ENCODE results near the gene RNF212.

Gene RNF212

GRCh38 chr4:1084796-1085403, 28.5 kb downstream of the RNF212 start:
- H2BK15ac ChIP-seq (replicated peaks; ENCODE audit: low read depth): no peak overlapping the region
- no peaks in the 10 kb centered on the region for H3K4me1 ChIP-seq (ENCODE audit: control insufficient read depth, low read depth, low read length)
- no peak overlapping the region for H3K4me2 ChIP-seq (ENCODE audit: low read length)
- no peak overlapping the region for H3K9ac ChIP-seq (ENCODE audit: low read length)
- no peak overlapping the region for H2AK5ac ChIP-seq (ENCODE audit: low read length)
- no peak overlapping the region for H2BK120ac ChIP-seq (ENCODE audit: low read depth, low read length)
- H3K4me3 ChIP-seq (ENCODE audit: low read length): no peak overlapping the region
- H3K36me3 ChIP-seq (ENCODE audit: control insufficient read depth, insufficient read depth, low read length): no peaks in the 10 kb centered on the region
- H3K18ac ChIP-seq (ENCODE audit: low read length): no peak overlapping the region
- no peak overlapping the region for H3K4ac ChIP-seq (ENCODE audit: low read depth, low read length)
- H2BK5ac ChIP-seq (ENCODE audit: low read length): no peak overlapping the region
- no peak overlapping the region for H3K27ac ChIP-seq (ENCODE audit: low read depth, low read length)
- H3K79me2 ChIP-seq (ENCODE audit: control insufficient read depth, insufficient read depth, low read length): no peaks in the 10 kb centered on the region
- H4K5ac ChIP-seq (ENCODE audit: low read length): no peak overlapping the region
- no peak overlapping the region for H4K8ac ChIP-seq (ENCODE audit: low read depth, low read length)
- H3K23ac ChIP-seq (ENCODE audit: low read length): no peak overlapping the region
- no peaks in the 10 kb centered on the region for H3K27me3 ChIP-seq (ENCODE audit: insufficient read depth, low read length, poor library complexity)
- WGBS (ENCODE audit: extremely low coverage, insufficient coverage, low lambda C conversion rate): no CpG with 5 or more reads among the region's 13 CpGs
- H3K79me1 ChIP-seq (ENCODE audit: low read length): no peaks in the 10 kb centered on the region
- no peak for DNase-seq
- H3K56ac ChIP-seq (ENCODE audit: low read length): no peak overlapping the region

- no peak overlapping the region for H3K23ac ChIP-seq (ENCODE audit: low read length)
- H3K79me2 ChIP-seq (ENCODE audit: control insufficient read depth, insufficient read depth, low read length): no peaks in the 10 kb centered on the region
- H3K4me3 ChIP-seq (ENCODE audit: low read length): no peak overlapping the region
- no CpG with 5 or more reads among the region's 7 CpGs for WGBS (ENCODE audit: extremely low coverage, insufficient coverage, low lambda C conversion rate)
- no peak overlapping the region for H2AK5ac ChIP-seq (ENCODE audit: low read length)
- H3K79me1 ChIP-seq (ENCODE audit: low read length): no peaks in the 10 kb centered on the region
- no peak overlapping the region for H2BK15ac ChIP-seq (replicated peaks; ENCODE audit: low read depth)
- no peaks in the 10 kb centered on the region for H3K27me3 ChIP-seq (ENCODE audit: insufficient read depth, low read length, poor library complexity)
- no peak overlapping the region for H3K4me2 ChIP-seq (ENCODE audit: low read length)
- H3K18ac ChIP-seq (ENCODE audit: low read length): no peak overlapping the region
- H3K9ac ChIP-seq (ENCODE audit: low read length): no peak overlapping the region
- no peak overlapping the region for H4K8ac ChIP-seq (ENCODE audit: low read depth, low read length)
- no peak overlapping the region for H3K56ac ChIP-seq (ENCODE audit: low read length)
- H2BK5ac ChIP-seq (ENCODE audit: low read length): no peak overlapping the region
- no peak overlapping the region for H4K5ac ChIP-seq (ENCODE audit: low read length)
- no peaks in the 10 kb centered on the region for H3K4me1 ChIP-seq (ENCODE audit: control insufficient read depth, low read depth, low read length)
- H3K4ac ChIP-seq (ENCODE audit: low read depth, low read length): no peak overlapping the region
- no peak for DNase-seq
- no peak overlapping the region for H2BK120ac ChIP-seq (ENCODE audit: low read depth, low read length)
- H3K36me3 ChIP-seq (ENCODE audit: control insufficient read depth, insufficient read depth, low read length): no peaks in the 10 kb centered on the region
- no peak overlapping the region for H3K27ac ChIP-seq (ENCODE audit: low read depth, low read length)
Measured at GRCh38 chr4:1084394-1084793, 29.0 kb downstream of the RNF212 start.

DNA sequence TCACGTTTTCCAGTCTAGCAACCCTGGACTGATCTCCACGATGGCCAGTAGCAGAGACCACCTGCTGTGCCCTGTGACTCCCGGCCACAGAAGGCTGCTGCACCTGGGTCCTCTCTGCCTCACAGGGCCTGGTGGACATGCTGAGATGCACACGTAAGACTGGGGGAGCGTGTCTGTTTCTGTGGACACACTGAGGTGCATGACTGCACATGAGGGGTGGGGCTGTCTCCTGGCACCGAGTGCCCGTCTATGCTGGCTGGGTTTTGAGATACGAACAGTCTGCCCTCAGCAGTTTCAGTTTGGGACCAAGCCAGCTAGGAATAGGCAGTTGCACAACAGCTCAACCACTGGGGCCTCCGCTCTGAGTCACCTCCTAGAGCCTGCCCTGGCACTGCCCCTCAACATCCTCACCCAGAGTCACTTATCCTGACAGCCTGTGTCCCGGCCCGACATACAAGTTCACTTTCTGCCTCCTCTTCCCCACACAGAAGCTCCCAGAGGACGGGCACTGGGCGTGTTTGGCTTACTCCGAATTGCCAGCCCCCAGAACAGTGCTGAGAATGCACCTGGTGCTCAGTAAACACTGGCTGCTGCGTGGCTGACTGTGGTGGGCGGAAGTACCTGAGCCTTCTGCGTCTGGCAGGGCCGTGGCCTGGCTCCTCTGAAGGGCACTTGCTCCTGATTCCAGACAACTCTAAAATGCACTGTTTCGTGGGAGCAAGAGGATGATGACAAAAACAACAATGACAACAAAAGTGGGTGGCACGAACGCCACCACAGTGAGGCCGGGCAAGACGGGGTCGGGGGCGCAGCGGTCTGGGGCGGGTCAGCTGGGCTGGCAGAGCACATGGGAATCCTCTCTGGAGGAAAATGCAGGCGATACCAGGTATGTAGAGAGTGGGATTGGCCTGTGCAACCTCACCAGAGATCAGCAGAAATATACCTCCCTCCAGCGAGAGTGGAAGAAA, 30.9 kb downstream of the RNF212 start:
- Histone ChIP-seq H3K79me1 (ENCODE audit: low read length) (no peaks in the 10 kb centered on the region), H3K79me2 (ENCODE audit: control insufficient read depth, insufficient read depth, low read length) (no peaks in the 10 kb centered on the region), H3K4me1 (ENCODE audit: control insufficient read depth, low read depth, low read length) (no peaks in the 10 kb centered on the region), H3K56ac (ENCODE audit: low read length) (no peak overlapping the region), H3K4me3 (ENCODE audit: low read length) (no peak overlapping the region), H2BK15ac (replicated peaks; ENCODE audit: low read depth) (no peak overlapping the region), H2AK5ac (ENCODE audit: low read length) (no peak overlapping the region), H3K4ac (ENCODE audit: low read depth, low read length) (no peak overlapping the region), H3K27me3 (ENCODE audit: insufficient read depth, low read length, poor library complexity) (no peaks in the 10 kb centered on the region), H3K23ac (ENCODE audit: low read length) (no peak overlapping the region), H3K27ac (ENCODE audit: low read depth, low read length) (no peak overlapping the region), H3K36me3 (ENCODE audit: control insufficient read depth, insufficient read depth, low read length) (no peaks in the 10 kb centered on the region), H2BK5ac (ENCODE audit: low read length) (no peak overlapping the region), H2BK120ac (ENCODE audit: low read depth, low read length) (no peak overlapping the region), H3K9ac (ENCODE audit: low read length) (no peak overlapping the region), H3K4me2 (ENCODE audit: low read length) (no peak overlapping the region), H4K8ac (ENCODE audit: low read depth, low read length) (no peak overlapping the region), H4K5ac (ENCODE audit: low read length) (no peak overlapping the region), H3K18ac (ENCODE audit: low read length) (no peak overlapping the region)
- no peak for DNase-seq
- WGBS (ENCODE audit: extremely low coverage, insufficient coverage, low lambda C conversion rate): no CpG with 5 or more reads among the region's 29 CpGs

DNA sequence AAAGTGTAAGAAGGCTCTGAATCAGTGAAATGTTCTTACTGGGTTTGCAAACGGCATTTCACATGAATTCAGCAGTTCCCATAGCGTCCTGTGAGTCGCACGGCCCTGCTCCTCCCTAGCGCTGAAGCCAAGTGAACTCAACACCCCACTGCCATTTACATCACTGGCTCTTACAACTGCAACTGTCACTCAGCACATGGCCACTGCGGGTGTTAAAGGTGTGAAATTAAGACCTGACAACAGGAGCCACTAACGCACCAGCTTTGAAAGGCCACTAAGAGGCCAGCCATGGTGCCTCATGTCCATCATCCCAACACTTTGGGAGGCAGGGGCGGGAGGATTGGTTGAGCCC, 31.7 kb downstream of the RNF212 start:
- H3K4me3 ChIP-seq (ENCODE audit: low read length): no peak overlapping the region
- no peak overlapping the region for H2BK5ac ChIP-seq (ENCODE audit: low read length)
- WGBS (ENCODE audit: extremely low coverage, insufficient coverage, low lambda C conversion rate): no CpG with 5 or more reads among the region's 8 CpGs
- H3K27me3 ChIP-seq (ENCODE audit: insufficient read depth, low read length, poor library complexity): no peaks in the 10 kb centered on the region
- no peaks in the 10 kb centered on the region for H3K79me1 ChIP-seq (ENCODE audit: low read length)
- no peak for DNase-seq
- no peak overlapping the region for H3K18ac ChIP-seq (ENCODE audit: low read length)
- no peak overlapping the region for H2AK5ac ChIP-seq (ENCODE audit: low read length)
- no peak overlapping the region for H3K9ac ChIP-seq (ENCODE audit: low read length)
- no peaks in the 10 kb centered on the region for H3K36me3 ChIP-seq (ENCODE audit: control insufficient read depth, insufficient read depth, low read length)
- H2BK15ac ChIP-seq (replicated peaks; ENCODE audit: low read depth): no peak overlapping the region
- H3K56ac ChIP-seq (ENCODE audit: low read length): no peak overlapping the region
- H4K5ac ChIP-seq (ENCODE audit: low read length): no peak overlapping the region
- H2BK120ac ChIP-seq (ENCODE audit: low read depth, low read length): no peak overlapping the region
- no peak overlapping the region for H3K4me2 ChIP-seq (ENCODE audit: low read length)
- H3K23ac ChIP-seq (ENCODE audit: low read length): no peak overlapping the region
- H3K4ac ChIP-seq (ENCODE audit: low read depth, low read length): no peak overlapping the region
- no peaks in the 10 kb centered on the region for H3K4me1 ChIP-seq (ENCODE audit: control insufficient read depth, low read depth, low read length)
- H3K27ac ChIP-seq (ENCODE audit: low read depth, low read length): no peak overlapping the region
- H4K8ac ChIP-seq (ENCODE audit: low read depth, low read length): no peak overlapping the region
- no peaks in the 10 kb centered on the region for H3K79me2 ChIP-seq (ENCODE audit: control insufficient read depth, insufficient read depth, low read length)

DNA sequence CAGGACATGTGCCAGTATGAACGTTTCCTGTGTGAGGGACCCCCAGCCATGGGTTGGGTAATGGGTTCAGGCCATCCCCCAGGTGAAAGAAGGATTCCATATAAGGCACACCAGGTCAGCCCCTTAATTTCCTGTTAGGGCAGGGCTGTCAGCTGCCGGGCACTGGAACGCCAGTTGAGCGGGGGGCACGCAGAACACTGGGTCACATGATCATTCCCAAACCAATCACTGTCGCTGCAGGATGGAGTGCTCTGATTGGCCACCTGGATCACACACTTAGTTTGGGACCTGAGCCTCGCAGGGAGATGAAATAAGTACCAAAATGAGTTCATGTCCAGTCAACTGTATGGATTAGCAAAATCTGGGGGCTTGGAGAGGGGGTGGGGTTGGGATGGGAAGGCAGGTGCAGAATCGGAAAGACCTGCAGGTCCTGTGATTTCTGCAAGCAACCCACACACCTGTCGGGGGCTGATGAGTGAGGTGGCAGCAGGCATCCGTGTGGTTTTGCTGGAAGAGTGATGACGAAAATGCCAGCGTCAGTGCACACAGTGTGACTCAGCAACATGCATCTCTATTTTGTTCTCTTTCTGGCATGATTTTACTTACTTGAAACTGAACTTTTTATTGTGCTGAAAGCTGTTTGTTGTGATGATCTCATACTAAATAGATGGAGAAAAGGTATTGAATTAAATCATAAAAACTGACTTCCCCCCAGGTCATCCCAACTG, 32.2 kb downstream of the RNF212 start:
- no peak overlapping the region for H3K18ac ChIP-seq (ENCODE audit: low read length)
- no peak overlapping the region for H2BK120ac ChIP-seq (ENCODE audit: low read depth, low read length)
- H3K23ac ChIP-seq (ENCODE audit: low read length): no peak overlapping the region
- no peak overlapping the region for H3K4ac ChIP-seq (ENCODE audit: low read depth, low read length)
- no peaks in the 10 kb centered on the region for H3K79me1 ChIP-seq (ENCODE audit: low read length)
- no peak overlapping the region for H2BK5ac ChIP-seq (ENCODE audit: low read length)
- DNase-seq: no peak
- H3K79me2 ChIP-seq (ENCODE audit: control insufficient read depth, insufficient read depth, low read length): no peaks in the 10 kb centered on the region
- H4K8ac ChIP-seq (ENCODE audit: low read depth, low read length): no peak overlapping the region
- H3K4me3 ChIP-seq (ENCODE audit: low read length): no peak overlapping the region
- H3K27ac ChIP-seq (ENCODE audit: low read depth, low read length): no peak overlapping the region
- H4K5ac ChIP-seq (ENCODE audit: low read length): no peak overlapping the region
- H3K4me2 ChIP-seq (ENCODE audit: low read length): no peak overlapping the region
- H3K36me3 ChIP-seq (ENCODE audit: control insufficient read depth, insufficient read depth, low read length): no peaks in the 10 kb centered on the region
- H3K56ac ChIP-seq (ENCODE audit: low read length): no peak overlapping the region
- no peaks in the 10 kb centered on the region for H3K27me3 ChIP-seq (ENCODE audit: insufficient read depth, low read length, poor library complexity)
- H3K4me1 ChIP-seq (ENCODE audit: control insufficient read depth, low read depth, low read length): no peaks in the 10 kb centered on the region
- H2BK15ac ChIP-seq (replicated peaks; ENCODE audit: low read depth): no peak overlapping the region
- no peak overlapping the region for H3K9ac ChIP-seq (ENCODE audit: low read length)
- WGBS (ENCODE audit: extremely low coverage, insufficient coverage, low lambda C conversion rate): no CpG with 5 or more reads among the region's 12 CpGs
- no peak overlapping the region for H2AK5ac ChIP-seq (ENCODE audit: low read length)

Measured in mesendoderm (in vitro differentiated cells).